GM23338 (cell line): ENCODE results near the gene FAM241A. TPM values are rescaled to one million over a fixed set of nuclear protein-coding genes. Genes with fewer than 3 reads are reported as not detected.

ENCODE experiments used
- ATAC-seq: fragments of 200-7000 bp; cut with Tn5 transposase; 3 replicates; pipeline ENCODE4 v1.9.1; 2020
- DNase-seq: peaks from one replicate; pipeline ENCODE4 v3.0.0-alpha.2; 2015; ENCODE audit warnings: low spot score
- H2AFZ ChIP-seq: fragments of 200-600 bp; sonication (generic); 2 replicates; pipeline ENCODE4 v1.8.0; 2016; ENCODE audit warnings: antibody characterized with exemption, mild to moderate bottlenecking, moderate library complexity
- H3F3A ChIP-seq: fragments of 200-600 bp; sonication (generic); replicated peaks from 2 replicates; pipeline ENCODE4 v1.8.0; 2017; ENCODE audit warnings: antibody characterized with exemption, mixed run types, low read depth
- H3K27ac ChIP-seq: fragments of 200-600 bp; sonication (generic); 2 replicates; pipeline ENCODE4 v1.6.1; 2016; ENCODE audit warnings: low read depth
- H3K27me3 ChIP-seq: fragments of 200-600 bp; sonication (generic); 2 replicates; pipeline ENCODE4 v1.8.0; 2016; ENCODE audit warnings: mild to moderate bottlenecking, mixed run types, moderate library complexity; ENCODE audit not compliant: insufficient read depth
- H3K36me3 ChIP-seq: fragments of 200-600 bp; sonication (generic); 2 replicates; pipeline ENCODE4 v1.8.0; 2016; ENCODE audit warnings: mild to moderate bottlenecking; ENCODE audit not compliant: insufficient read depth
- H3K4me1 ChIP-seq: fragments of 200-600 bp; sonication (generic); 2 replicates; pipeline ENCODE4 v1.8.0; 2016; ENCODE audit warnings: mild to moderate bottlenecking, moderate library complexity; ENCODE audit not compliant: insufficient read depth
- H3K4me2 ChIP-seq: fragments of 200-600 bp; sonication (generic); 2 replicates; pipeline ENCODE4 v1.7.1; 2017; ENCODE audit warnings: mixed run types
- H3K4me3 ChIP-seq: fragments of 200-600 bp; sonication (generic); 2 replicates; pipeline ENCODE4 v1.6.1; 2016; ENCODE audit warnings: mixed run types
- H3K79me2 ChIP-seq: fragments of 200-600 bp; sonication (generic); replicated peaks from 2 replicates; pipeline ENCODE4 v1.8.0; 2017; ENCODE audit warnings: mild to moderate bottlenecking; ENCODE audit not compliant: insufficient read depth
- H3K9me2 ChIP-seq: fragments of 200-600 bp; sonication (generic); 2 replicates; pipeline ENCODE4 v1.8.0; 2017; ENCODE audit not compliant: insufficient read depth
- H4K20me1 ChIP-seq: fragments of 200-600 bp; sonication (generic); replicated peaks from 2 replicates; pipeline ENCODE4 v1.8.0; 2017; ENCODE audit warnings: mild to moderate bottlenecking; ENCODE audit not compliant: insufficient read depth
- H3K27ac Mint-ChIP-seq: 2 replicates; pipeline ENCODE4 v1.8.0; 2020; ENCODE audit warnings: inconsistent platforms, mild to moderate bottlenecking, moderate library complexity, mixed read lengths
- H3K27me3 Mint-ChIP-seq: 3 replicates; pipeline ENCODE4 v1.8.0; 2022; ENCODE audit warnings: low read depth, mild to moderate bottlenecking, moderate library complexity, mixed read lengths, inconsistent platforms; ENCODE audit not compliant: insufficient read depth, poor library complexity
- H3K36me3 Mint-ChIP-seq: 3 replicates; pipeline ENCODE4 v1.8.0; 2021; ENCODE audit warnings: low read depth, mild to moderate bottlenecking, inconsistent platforms, moderate library complexity, mixed read lengths
- H3K4me1 Mint-ChIP-seq: 3 replicates; pipeline ENCODE4 v1.8.0; 2020; ENCODE audit warnings: mild to moderate bottlenecking, inconsistent platforms, mixed read lengths
- H3K4me3 Mint-ChIP-seq: 3 replicates; pipeline ENCODE4 v1.8.0; 2021; ENCODE audit warnings: moderate library complexity, mild to moderate bottlenecking, inconsistent platforms, mixed read lengths
- H3K9me3 Mint-ChIP-seq: 3 replicates; pipeline ENCODE4 v1.8.0; 2020; ENCODE audit warnings: moderate library complexity, mild to moderate bottlenecking, inconsistent platforms, mixed read lengths
- CREB1 ChIP-seq: fragments of 250-450 bp; sonication (Bioruptor Pico); IDR thresholded peaks from 2 replicates; pipeline ENCODE4 v1.5.0; 2020; ENCODE audit warnings: low read depth, mild to moderate bottlenecking, moderate library complexity
- EZH2 ChIP-seq: fragments of 200-600 bp; sonication (generic); IDR thresholded peaks from one replicate; pipeline ENCODE4 v1.8.0; 2017; ENCODE audit warnings: antibody characterized with exemption, mild to moderate bottlenecking, low read depth; ENCODE audit not compliant: unreplicated experiment
- EZH2phosphoT487 ChIP-seq: fragments of 200-600 bp; sonication (generic); IDR thresholded peaks from one replicate; pipeline ENCODE4 v1.8.1; 2018; ENCODE audit warnings: antibody characterized with exemption; ENCODE audit not compliant: unreplicated experiment
- JUNB ChIP-seq: IDR thresholded peaks from one replicate; pipeline ENCODE4 v1.6.1; 2016; ENCODE audit warnings: antibody characterized with exemption; ENCODE audit not compliant: unreplicated experiment
- NANOG ChIP-seq: IDR thresholded peaks from 2 replicates; pipeline ENCODE4 v1.6.1; 2016; ENCODE audit warnings: antibody characterized with exemption, borderline replicate concordance
- POLR2AphosphoS5 ChIP-seq: IDR thresholded peaks from 2 replicates; pipeline ENCODE4 v1.6.1; 2016; ENCODE audit warnings: antibody characterized with exemption, low read depth
- STAT1 ChIP-seq: IDR thresholded peaks from one replicate; pipeline ENCODE4 v1.6.1; 2016; ENCODE audit warnings: antibody characterized with exemption; ENCODE audit not compliant: unreplicated experiment
- ZNF114 ChIP-seq: fragments of 250-450 bp; sonication (Bioruptor Pico); IDR thresholded peaks from 2 replicates; pipeline ENCODE4 v1.5.0; 2020; ENCODE audit warnings: mild to moderate bottlenecking, moderate library complexity
- ZNF331 ChIP-seq: fragments of 250-450 bp; sonication (Bioruptor Pico); IDR thresholded peaks from 2 replicates; pipeline ENCODE4 v1.5.0; 2020; ENCODE audit warnings: low read depth, mild to moderate bottlenecking, moderate library complexity
- ZNF462 ChIP-seq: fragments of 250-450 bp; sonication (Bioruptor Pico); IDR thresholded peaks from 2 replicates; pipeline ENCODE4 v1.5.0; 2020; ENCODE audit warnings: mild to moderate bottlenecking, moderate library complexity
- polyA plus RNA-seq: library from polyadenylated mRNA; unstranded; fragments of >200 nt; fragmentation: Nextera tagmentation; extraction: Ambion mirVana; gene quantifications from 2 replicates; pipeline ENCODE4 v1.2.1, GENCODE V29; 2016
- total RNA-seq: library from RNA; depleted of rRNA; stranded (reverse); fragments of >200 nt; shearing (Covaris generic); gene quantifications from 2 replicates; pipeline ENCODE4 v1.2.3, GENCODE V29; 2014
- TF ChIP-seq, protein P1 (sequence below): IDR thresholded peaks from 2 replicates; pipeline ENCODE4 v1.6.1; 2016; ENCODE audit warnings: antibody characterized with exemption
- TF ChIP-seq, protein P2 (sequence below): IDR thresholded peaks from one replicate; pipeline ENCODE4 v1.6.1; 2018; ENCODE audit warnings: antibody characterized with exemption; ENCODE audit not compliant: unreplicated experiment
- TF ChIP-seq, protein P3 (sequence below), 2 experiments: fragments of 200-600 bp in 1 of 2; sonication (generic) in 1 of 2; conservative IDR thresholded peaks; 2 replicates each; pipeline versions ENCODE4 v1.5.1 to v1.6.1; 2016 to 2017; ENCODE audit warnings: antibody characterized with exemption in 2 of 2, low read depth in 2 of 2, mild to moderate bottlenecking in 2 of 2, moderate library complexity in 1 of 2

Gene FAM241A
- total and polyA plus RNA-seq, 2 experiments from 2014 or later: 0.58 to 0.63 TPM

- DNase-seq (no peak), ATAC-seq (no peak)
- H3K4me3 ChIP-seq: no peak overlapping the region
- H3K4me3 Mint-ChIP-seq: no peak overlapping the region
- H3K36me3 Mint-ChIP-seq: no peaks in the 10 kb centered on the region
- H3F3A ChIP-seq: no peaks in the 10 kb centered on the region
- H3K27ac ChIP-seq: no peak overlapping the region
- H3K27ac Mint-ChIP-seq: no peak overlapping the region
- H3K4me1 ChIP-seq: no peaks in the 10 kb centered on the region
- peaks cover 6% of the 10 kb centered on the region; the same call in 1 of the 2 replicates for H3K9me2 ChIP-seq
- no peak for TF ChIP-seq ZNF462 (CRISPR knock-in tag)
- TF ChIP-seq, protein P1, sequence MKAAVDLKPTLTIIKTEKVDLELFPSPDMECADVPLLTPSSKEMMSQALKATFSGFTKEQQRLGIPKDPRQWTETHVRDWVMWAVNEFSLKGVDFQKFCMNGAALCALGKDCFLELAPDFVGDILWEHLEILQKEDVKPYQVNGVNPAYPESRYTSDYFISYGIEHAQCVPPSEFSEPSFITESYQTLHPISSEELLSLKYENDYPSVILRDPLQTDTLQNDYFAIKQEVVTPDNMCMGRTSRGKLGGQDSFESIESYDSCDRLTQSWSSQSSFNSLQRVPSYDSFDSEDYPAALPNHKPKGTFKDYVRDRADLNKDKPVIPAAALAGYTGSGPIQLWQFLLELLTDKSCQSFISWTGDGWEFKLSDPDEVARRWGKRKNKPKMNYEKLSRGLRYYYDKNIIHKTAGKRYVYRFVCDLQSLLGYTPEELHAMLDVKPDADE: no peak
- no peak for TF ChIP-seq NANOG
- no peak for TF ChIP-seq EZH2
- TF ChIP-seq STAT1: no peak
- TF ChIP-seq, protein P2, sequence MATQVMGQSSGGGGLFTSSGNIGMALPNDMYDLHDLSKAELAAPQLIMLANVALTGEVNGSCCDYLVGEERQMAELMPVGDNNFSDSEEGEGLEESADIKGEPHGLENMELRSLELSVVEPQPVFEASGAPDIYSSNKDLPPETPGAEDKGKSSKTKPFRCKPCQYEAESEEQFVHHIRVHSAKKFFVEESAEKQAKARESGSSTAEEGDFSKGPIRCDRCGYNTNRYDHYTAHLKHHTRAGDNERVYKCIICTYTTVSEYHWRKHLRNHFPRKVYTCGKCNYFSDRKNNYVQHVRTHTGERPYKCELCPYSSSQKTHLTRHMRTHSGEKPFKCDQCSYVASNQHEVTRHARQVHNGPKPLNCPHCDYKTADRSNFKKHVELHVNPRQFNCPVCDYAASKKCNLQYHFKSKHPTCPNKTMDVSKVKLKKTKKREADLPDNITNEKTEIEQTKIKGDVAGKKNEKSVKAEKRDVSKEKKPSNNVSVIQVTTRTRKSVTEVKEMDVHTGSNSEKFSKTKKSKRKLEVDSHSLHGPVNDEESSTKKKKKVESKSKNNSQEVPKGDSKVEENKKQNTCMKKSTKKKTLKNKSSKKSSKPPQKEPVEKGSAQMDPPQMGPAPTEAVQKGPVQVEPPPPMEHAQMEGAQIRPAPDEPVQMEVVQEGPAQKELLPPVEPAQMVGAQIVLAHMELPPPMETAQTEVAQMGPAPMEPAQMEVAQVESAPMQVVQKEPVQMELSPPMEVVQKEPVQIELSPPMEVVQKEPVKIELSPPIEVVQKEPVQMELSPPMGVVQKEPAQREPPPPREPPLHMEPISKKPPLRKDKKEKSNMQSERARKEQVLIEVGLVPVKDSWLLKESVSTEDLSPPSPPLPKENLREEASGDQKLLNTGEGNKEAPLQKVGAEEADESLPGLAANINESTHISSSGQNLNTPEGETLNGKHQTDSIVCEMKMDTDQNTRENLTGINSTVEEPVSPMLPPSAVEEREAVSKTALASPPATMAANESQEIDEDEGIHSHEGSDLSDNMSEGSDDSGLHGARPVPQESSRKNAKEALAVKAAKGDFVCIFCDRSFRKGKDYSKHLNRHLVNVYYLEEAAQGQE: no peak
- no peak for TF ChIP-seq CREB1 (CRISPR knock-in tag)
- TF ChIP-seq JUNB: no peak
- no peak for TF ChIP-seq ZNF331 (CRISPR knock-in tag)
- TF ChIP-seq POLR2AphosphoS5: no peak
- TF ChIP-seq EZH2phosphoT487: no peak
- TF ChIP-seq, protein P3, sequence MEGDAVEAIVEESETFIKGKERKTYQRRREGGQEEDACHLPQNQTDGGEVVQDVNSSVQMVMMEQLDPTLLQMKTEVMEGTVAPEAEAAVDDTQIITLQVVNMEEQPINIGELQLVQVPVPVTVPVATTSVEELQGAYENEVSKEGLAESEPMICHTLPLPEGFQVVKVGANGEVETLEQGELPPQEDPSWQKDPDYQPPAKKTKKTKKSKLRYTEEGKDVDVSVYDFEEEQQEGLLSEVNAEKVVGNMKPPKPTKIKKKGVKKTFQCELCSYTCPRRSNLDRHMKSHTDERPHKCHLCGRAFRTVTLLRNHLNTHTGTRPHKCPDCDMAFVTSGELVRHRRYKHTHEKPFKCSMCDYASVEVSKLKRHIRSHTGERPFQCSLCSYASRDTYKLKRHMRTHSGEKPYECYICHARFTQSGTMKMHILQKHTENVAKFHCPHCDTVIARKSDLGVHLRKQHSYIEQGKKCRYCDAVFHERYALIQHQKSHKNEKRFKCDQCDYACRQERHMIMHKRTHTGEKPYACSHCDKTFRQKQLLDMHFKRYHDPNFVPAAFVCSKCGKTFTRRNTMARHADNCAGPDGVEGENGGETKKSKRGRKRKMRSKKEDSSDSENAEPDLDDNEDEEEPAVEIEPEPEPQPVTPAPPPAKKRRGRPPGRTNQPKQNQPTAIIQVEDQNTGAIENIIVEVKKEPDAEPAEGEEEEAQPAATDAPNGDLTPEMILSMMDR (conservative IDR thresholded peaks at IDR 0.05; ENCODE audit: low read depth in 2 of 2): no peak
- TF ChIP-seq ZNF114 (CRISPR knock-in tag): no peak
- H3K27me3 Mint-ChIP-seq: peaks cover 3% of the 10 kb centered on the region
- H3K27me3 ChIP-seq: no peaks in the 10 kb centered on the region
- H2AFZ ChIP-seq: no peak overlapping the region
- no peak overlapping the region for H3K4me2 ChIP-seq
- no peaks in the 10 kb centered on the region for H4K20me1 ChIP-seq
- H3K79me2 ChIP-seq: no peaks in the 10 kb centered on the region
- H3K4me1 Mint-ChIP-seq: no peaks in the 10 kb centered on the region
- H3K36me3 ChIP-seq: no peaks in the 10 kb centered on the region
- no peaks in the 10 kb centered on the region; the same call in 2 of the 3 replicates for H3K9me3 Mint-ChIP-seq
Measured at GRCh38 chr4:112168719-112169500, 23.7 kb downstream of the FAM241A start.
